GM12873 (cell line): ENCODE measurements around the gene COL25A1.

Experiments used
- CTCF ChIP-seq: IDR thresholded peaks from 2 replicates; pipeline ENCODE4 v1.5.1; 2012; ENCODE audit warnings: low read depth, mild to moderate bottlenecking, moderate library complexity, low read length, control low read depth; ENCODE audit not compliant: insufficient read depth; ENCODE audit errors: missing control alignments

COL25A1 gene

GRCh38 chr4:108926061-108926460 is 376.4 kb downstream of the COL25A1 start:
- no peak for TF ChIP-seq CTCF

DNA sequence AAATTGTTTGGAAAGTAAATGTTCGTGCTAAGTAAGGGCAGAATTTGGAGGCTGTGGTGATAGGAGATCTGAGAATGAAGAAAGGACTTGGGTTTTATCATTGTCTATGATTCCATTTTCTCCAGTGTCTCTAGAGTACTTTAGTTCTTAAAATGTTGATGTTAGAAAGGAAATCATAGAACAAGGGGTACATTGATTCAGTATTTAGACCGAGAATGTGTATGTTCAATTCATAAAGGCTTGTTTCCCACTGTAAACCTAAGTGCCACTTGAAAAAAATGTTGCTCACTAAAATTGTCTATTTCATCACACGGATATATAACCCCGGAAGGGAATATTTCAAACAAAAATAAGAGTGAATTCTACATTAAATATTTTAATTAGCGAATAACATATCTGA is 380.3 kb downstream of the COL25A1 start:
- TF ChIP-seq CTCF, result no peak

DNA sequence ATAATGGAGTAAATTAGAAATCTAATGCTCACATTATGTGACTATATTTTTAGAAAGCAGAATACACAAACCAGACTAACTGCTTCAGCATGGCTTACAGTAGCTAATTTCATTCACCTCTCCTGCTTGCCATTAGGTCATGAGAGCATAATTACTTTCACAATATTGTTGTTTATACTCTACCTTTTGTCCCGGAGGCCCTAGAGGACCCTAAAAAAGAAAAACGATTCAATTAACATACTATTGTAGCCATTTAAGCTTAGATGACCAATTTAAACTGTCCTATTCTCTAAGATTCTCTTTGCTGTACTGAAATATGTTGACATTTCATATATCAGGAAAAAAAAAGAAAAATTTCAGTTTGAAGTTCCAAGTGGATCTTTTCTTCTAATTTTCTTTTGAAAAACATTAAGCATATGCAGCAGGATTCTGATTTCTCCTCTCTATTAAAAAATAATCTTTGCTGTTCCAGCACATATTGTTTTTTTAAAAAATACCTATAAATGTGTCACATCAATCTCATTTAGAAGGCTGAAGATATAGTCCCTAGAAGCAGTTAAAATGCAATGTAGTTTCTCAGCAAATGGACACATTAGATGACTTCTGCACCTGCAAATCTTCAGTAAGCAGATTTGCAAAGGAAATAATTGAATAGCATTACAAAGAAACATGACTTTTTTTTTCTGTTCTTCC is 381.9 kb downstream of the COL25A1 start:
- TF ChIP-seq CTCF, result no peak

DNA sequence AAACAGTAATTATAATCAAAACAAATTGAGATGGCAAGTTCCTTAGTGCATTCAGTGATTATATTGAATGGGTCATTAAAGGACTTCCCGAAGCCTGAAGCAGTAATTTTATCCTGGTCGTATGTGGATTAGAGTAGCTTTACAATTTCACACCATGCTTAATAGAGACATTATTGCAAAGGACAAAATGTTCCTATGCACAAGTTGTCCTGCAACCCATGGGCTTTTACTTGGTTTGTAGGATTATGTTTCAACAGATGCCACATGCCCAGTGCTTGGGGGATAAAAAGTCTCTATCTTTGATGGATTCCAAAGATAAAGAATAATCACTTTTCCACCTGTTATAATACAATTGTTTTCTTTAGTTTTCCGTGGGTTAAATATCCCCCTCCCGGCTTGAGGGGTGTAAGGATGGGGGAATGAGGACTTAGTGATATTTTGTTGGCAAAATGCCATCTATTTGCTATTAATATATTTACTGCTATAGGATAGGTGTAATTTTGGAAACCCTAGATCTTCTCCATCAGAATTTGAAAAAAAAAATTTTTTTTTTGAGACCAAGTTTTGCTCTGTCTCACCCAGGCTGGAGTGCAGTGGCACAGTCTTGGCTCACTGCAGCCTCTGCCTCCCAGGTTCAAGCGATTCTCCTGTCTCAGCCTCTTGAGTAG is 383.1 kb downstream of the COL25A1 start:
- TF ChIP-seq CTCF, result no peak

DNA sequence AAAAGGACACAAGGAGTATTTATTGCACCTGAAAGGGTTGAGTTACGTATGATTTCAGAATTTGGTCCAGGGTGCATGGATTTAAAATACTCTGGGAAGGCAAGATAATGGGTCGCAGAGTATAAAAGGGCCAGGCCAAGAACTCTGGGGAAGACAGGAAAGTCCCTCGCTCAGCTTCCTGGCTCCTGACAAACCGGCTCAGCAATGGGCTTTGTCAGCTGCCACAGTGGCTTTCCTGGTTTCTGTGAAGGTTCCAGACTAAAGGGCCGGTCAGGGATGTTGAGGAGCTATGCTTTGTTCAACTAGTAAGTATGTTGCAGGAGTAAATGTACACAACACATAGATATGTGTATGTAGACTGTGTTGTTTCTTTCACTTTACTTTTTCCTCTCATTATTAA is 385.2 kb downstream of the COL25A1 start:
- no peak for TF ChIP-seq CTCF

GRCh38 chr4:108916638-108917037 is 385.8 kb downstream of the COL25A1 start:
- no peak for TF ChIP-seq CTCF

DNA sequence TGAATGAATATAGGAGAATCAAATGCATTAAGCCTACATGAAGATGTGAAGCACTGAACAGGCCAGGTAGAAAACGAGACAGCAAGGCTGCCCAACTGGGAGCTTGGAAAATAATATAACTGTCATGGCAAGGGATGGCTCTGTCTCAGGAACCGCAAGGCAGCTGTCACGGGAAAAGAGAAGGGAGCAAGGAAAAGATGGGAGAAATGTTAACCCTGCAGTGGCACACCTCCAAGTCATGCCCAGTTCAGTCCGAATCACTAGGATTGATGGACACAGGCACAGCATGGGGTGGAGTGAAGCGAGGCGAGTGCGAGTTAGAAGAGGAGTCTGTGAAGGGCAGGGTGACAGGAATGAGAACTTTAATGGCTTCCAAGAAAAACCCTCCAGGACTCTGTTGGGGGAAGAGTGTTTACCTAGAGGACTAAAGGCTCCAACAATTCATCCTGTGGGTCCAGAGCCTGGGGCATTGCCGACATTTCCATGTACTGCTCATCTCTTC is 395.5 kb downstream of the COL25A1 start:
- no peak for TF ChIP-seq CTCF
